Endothelial cell of umbilical vein (primary cell): Measurements from ENCODE around the gene LLCFC1. TPM values are rescaled to one million over a fixed set of nuclear protein-coding genes. Genes with fewer than 3 reads are reported as not detected.

Experiments used
- BruUV-seq: library from RNA; stranded (reverse); fragments of 400-500 nt; replicated peaks from 2 replicates; lab custom pipeline; 2021; lab: Mats Ljungman, UMichigan
- CTCF ChIA-PET: fragments of 300-600, 350-600 bp; sonication (Branson Sonifier 250); formaldehyde crosslinking; loops from one replicate; lab custom pipeline; 2021; ENCODE audit warnings: antibody characterized with exemption, inconsistent platforms; lab: Charles Lee
- POLR2A ChIA-PET: fragments of 300-600, 350-600 bp; sonication (Branson Sonifier 250); formaldehyde crosslinking; loops from one replicate; lab custom pipeline; 2021; ENCODE audit warnings: antibody characterized with exemption, inconsistent platforms; lab: Charles Lee
- DNase-seq: peaks from one replicate; pipeline ENCODE4 v3.0.0-alpha.2; 2011; ENCODE audit warnings: low read depth, low spot score
- FAIRE-seq: peaks from 2 replicates; lab custom pipeline; 2011; peaks lifted over from hg19 to GRCh38; lab: Jason Lieb, UNC
- H2AFZ ChIP-seq: 2 replicates; pipeline ENCODE4 v1.6.0; 2012; ENCODE audit warnings: low read depth, low read length, control low read depth, inconsistent platforms
- H3K27ac ChIP-seq: 2 replicates; pipeline ENCODE4 v1.5.1; 2011; ENCODE audit warnings: low read depth, mild to moderate bottlenecking, control low read depth, low read length, moderate library complexity; ENCODE audit not compliant: insufficient read depth
- H3K27me3 ChIP-seq, 2 experiments: 2 replicates each; pipeline versions ENCODE4 v1.6.0 to v1.6.1; 2011; ENCODE audit warnings: low read length in 2 of 2, mixed read lengths in 1 of 2; ENCODE audit not compliant: control insufficient read depth in 2 of 2, insufficient read depth in 2 of 2
- H3K36me3 ChIP-seq, 2 experiments: 2 replicates in 1 of 2; 3 replicates in 1 of 2; pipeline ENCODE4 v1.5.1; 2011; ENCODE audit warnings: low read length in 2 of 2, mild to moderate bottlenecking in 1 of 2, moderate library complexity in 1 of 2; ENCODE audit not compliant: control insufficient read depth in 2 of 2, insufficient read depth in 2 of 2; ENCODE audit errors: extremely low read depth in 1 of 2
- H3K4me1 ChIP-seq: 3 replicates; pipeline ENCODE4 v1.5.1; 2011; ENCODE audit warnings: mild to moderate bottlenecking, low read length; ENCODE audit not compliant: control insufficient read depth, insufficient read depth; ENCODE audit errors: extremely low read depth
- H3K4me2 ChIP-seq: 2 replicates; pipeline ENCODE4 v1.6.1; 2011; ENCODE audit warnings: low read length, control low read depth, mixed read lengths; ENCODE audit not compliant: insufficient read depth
- H3K4me3 ChIP-seq, 3 experiments: fragments of 200-600 bp in 1 of 3; sonication (generic), shearing (Covaris generic) in 1 of 3; replicated peaks in 1 of 3; 2 replicates each; pipeline ENCODE4 v1.5.1; 2011 to 2016; ENCODE audit warnings: control low read depth in 3 of 3, low read length in 3 of 3, mild to moderate bottlenecking in 2 of 3, inconsistent platforms in 1 of 3, low read depth in 1 of 3, moderate library complexity in 1 of 3; ENCODE audit not compliant: insufficient read depth in 1 of 3
- H3K79me2 ChIP-seq: 2 replicates; pipeline ENCODE4 v1.6.0; 2012; ENCODE audit warnings: low read length, inconsistent platforms; ENCODE audit not compliant: control insufficient read depth, insufficient read depth
- H3K9ac ChIP-seq: replicated peaks from 2 replicates; pipeline ENCODE3; 2011; ENCODE audit warnings: low read length, control low read depth; ENCODE audit not compliant: insufficient read depth; ENCODE audit errors: extremely low read depth
- H3K9me1 ChIP-seq: replicated peaks from 3 replicates; pipeline ENCODE4 v1.6.0; 2011; ENCODE audit warnings: mild to moderate bottlenecking, low read length; ENCODE audit not compliant: control insufficient read depth, insufficient read depth; ENCODE audit errors: extremely low read depth
- H3K9me3 ChIP-seq: replicated peaks from 2 replicates; pipeline ENCODE4 v1.5.1; 2012; ENCODE audit warnings: low read length, inconsistent platforms; ENCODE audit not compliant: control insufficient read depth, insufficient read depth
- H4K20me1 ChIP-seq: replicated peaks from 2 replicates; pipeline ENCODE3; 2011; ENCODE audit warnings: mild to moderate bottlenecking, low read length; ENCODE audit not compliant: control insufficient read depth, insufficient read depth; ENCODE audit errors: extremely low read depth
- EZH2 ChIP-seq: IDR thresholded peaks from 2 replicates; pipeline ENCODE4 v1.6.1; 2012; ENCODE audit warnings: borderline replicate concordance, low read depth, mild to moderate bottlenecking, moderate library complexity, low read length, inconsistent platforms; ENCODE audit not compliant: severe bottlenecking
- FOS ChIP-seq: IDR thresholded peaks from 2 replicates; pipeline ENCODE4 v1.6.1; 2011; ENCODE audit warnings: mild to moderate bottlenecking, low read length, moderate library complexity, borderline replicate concordance; ENCODE audit not compliant: insufficient read depth
- GATA2 ChIP-seq: IDR thresholded peaks from 2 replicates; pipeline ENCODE4 v1.7.0; 2011; ENCODE audit warnings: low read depth, mild to moderate bottlenecking, moderate library complexity, mixed read lengths, low read length; ENCODE audit not compliant: insufficient read length, insufficient read depth
- JUN ChIP-seq: IDR thresholded peaks from 2 replicates; pipeline ENCODE4 v1.6.1; 2011; ENCODE audit warnings: borderline replicate concordance, low read depth; ENCODE audit not compliant: insufficient read length, insufficient read depth
- MAX ChIP-seq: IDR thresholded peaks from 2 replicates; pipeline ENCODE4 v1.6.1; 2011; ENCODE audit not compliant: insufficient read depth, insufficient read length
- MYC ChIP-seq: IDR thresholded peaks from one replicate; pipeline ENCODE4 v1.6.1; 2011; ENCODE audit warnings: mild to moderate bottlenecking, low read depth, low read length
- POLR2A ChIP-seq: IDR thresholded peaks from 2 replicates; pipeline ENCODE4 v1.6.1; 2012; ENCODE audit warnings: low read depth, mild to moderate bottlenecking, control low read depth, low read length
- POLR2AphosphoS5 ChIP-seq: IDR thresholded peaks from 2 replicates; pipeline ENCODE4 v1.6.1; 2012; ENCODE audit warnings: low read depth, mild to moderate bottlenecking, control low read depth, low read length, moderate library complexity; ENCODE audit not compliant: insufficient read depth
- dilution Hi-C: fragments of 300-500 bp; cut with MboI; formaldehyde crosslinking; loops from one replicate; pipeline ENCODE4 v1.15.0; 2019; ENCODE audit warnings: low sequenced_read_pairs; ENCODE audit not compliant: extremely low pct_ligation_motif_present
- intact Hi-C: fragments of 100-400 bp; cut with micrococcal nuclease; formaldehyde crosslinking; loops from one replicate; pipeline ENCODE4 v1.10.0; 2022
- polyA plus RNA-seq, 4 experiments: library from polyadenylated mRNA; depleted of rRNA in 3 of 4; stranded (reverse) in 3 of 4; unstranded in 1 of 4; fragments of >200 nt; gene quantifications; 2 replicates each; pipeline versions ENCODE4 v1.2.1 to v1.2.3, GENCODE V29; 2011 to 2012; ENCODE audit warnings: missing spikeins in 1 of 4
- total RNA-seq: library from RNA; stranded (reverse); gene quantifications from 2 replicates; pipeline ENCODE4 v1.2.3, GENCODE V29; 2021
- TF ChIP-seq, protein P1 (sequence below), 2 donors: IDR thresholded peaks; 1 replicate in 1 of 2; 2 replicates in 1 of 2; pipeline ENCODE4 v1.5.1; 2011; ENCODE audit warnings: low read length in 2 of 2, mild to moderate bottlenecking in 2 of 2, moderate library complexity in 2 of 2, control low read depth in 1 of 2, inconsistent platforms in 1 of 2, low read depth in 1 of 2; ENCODE audit not compliant: insufficient read depth in 1 of 2; ENCODE audit errors: extremely low read depth in 1 of 2

Gene LLCFC1
- total and polyA plus RNA-seq, 2 donors (not counting 3 experiments of a cell fraction or from before 2014, with no cell fraction given): not detected

DNA sequence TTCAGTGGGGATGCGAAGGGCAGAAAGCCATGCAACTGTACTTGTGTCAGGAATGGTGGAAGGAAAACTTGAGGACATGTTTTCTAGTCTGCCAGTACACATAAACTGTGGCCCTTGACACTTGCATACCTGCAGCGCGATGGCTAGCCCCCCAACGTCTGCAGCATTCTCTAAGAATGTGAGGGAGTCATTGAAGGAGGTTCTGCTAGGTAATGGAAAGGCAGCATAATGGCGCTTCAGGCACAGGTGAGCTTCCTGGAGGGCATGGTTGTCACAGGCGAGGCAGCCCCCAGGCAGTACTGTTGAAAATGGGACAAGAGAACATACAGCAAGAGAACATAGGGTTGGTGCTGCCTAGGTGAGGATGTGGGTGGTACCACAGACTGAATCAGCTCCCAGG lies 3.5 kb downstream of the LLCFC1 start:
- H2AFZ ChIP-seq: no peak overlapping the region
- H3K4me3 ChIP-seq: no peak overlapping the region
- no peaks in the 10 kb centered on the region for H3K79me2 ChIP-seq
- no peaks in the 10 kb centered on the region for H3K27me3 ChIP-seq
- H3K27ac ChIP-seq: no peak overlapping the region
- H3K36me3 ChIP-seq: no peaks in the 10 kb centered on the region
- no peaks in the 10 kb centered on the region for H3K9me3 ChIP-seq
- no peaks in the 10 kb centered on the region for H3K4me1 ChIP-seq
- BruUV-seq: no TSS peak
- dilution Hi-C loops: no loop called here
- no peaks in the 10 kb centered on the region for H4K20me1 ChIP-seq
- no peaks in the 10 kb centered on the region for H3K9me1 ChIP-seq
- ChIA-PET CTCF (no interaction called here), POLR2A (no interaction called here)
- H3K4me2 ChIP-seq: no peak overlapping the region
- DNase-seq (no peak), FAIRE-seq (no peak)
- intact Hi-C loops: no loop called here
- TF ChIP-seq FOS (no peak), JUN (no peak), POLR2A (no peak), MYC (no peak), POLR2AphosphoS5 (no peak), MAX (no peak), EZH2 (no peak), GATA2 (no peak)
- TF ChIP-seq, protein P1, sequence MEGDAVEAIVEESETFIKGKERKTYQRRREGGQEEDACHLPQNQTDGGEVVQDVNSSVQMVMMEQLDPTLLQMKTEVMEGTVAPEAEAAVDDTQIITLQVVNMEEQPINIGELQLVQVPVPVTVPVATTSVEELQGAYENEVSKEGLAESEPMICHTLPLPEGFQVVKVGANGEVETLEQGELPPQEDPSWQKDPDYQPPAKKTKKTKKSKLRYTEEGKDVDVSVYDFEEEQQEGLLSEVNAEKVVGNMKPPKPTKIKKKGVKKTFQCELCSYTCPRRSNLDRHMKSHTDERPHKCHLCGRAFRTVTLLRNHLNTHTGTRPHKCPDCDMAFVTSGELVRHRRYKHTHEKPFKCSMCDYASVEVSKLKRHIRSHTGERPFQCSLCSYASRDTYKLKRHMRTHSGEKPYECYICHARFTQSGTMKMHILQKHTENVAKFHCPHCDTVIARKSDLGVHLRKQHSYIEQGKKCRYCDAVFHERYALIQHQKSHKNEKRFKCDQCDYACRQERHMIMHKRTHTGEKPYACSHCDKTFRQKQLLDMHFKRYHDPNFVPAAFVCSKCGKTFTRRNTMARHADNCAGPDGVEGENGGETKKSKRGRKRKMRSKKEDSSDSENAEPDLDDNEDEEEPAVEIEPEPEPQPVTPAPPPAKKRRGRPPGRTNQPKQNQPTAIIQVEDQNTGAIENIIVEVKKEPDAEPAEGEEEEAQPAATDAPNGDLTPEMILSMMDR (IDR thresholded peaks at IDR 0.05; ENCODE audit: extremely low read depth in 1 of 2, insufficient read depth in 1 of 2, low read depth in 1 of 2, low read length in 2 of 2): no peak
- no peak overlapping the region for H3K9ac ChIP-seq
